ENCODE measurements around the gene IFITM10. TPM values are rescaled to one million over a fixed set of nuclear protein-coding genes. Genes with fewer than 3 reads are reported as not detected.

IFITM10 gene
- total RNA-seq, 2 donors from 2014 or later, result 0.17 to 0.42 TPM

- Mint-ChIP-seq H3K9me3 (peaks cover 4% of the 10 kb centered on the region), H3K4me1 (peaks cover 8% of the 10 kb centered on the region), H3K36me3 (ENCODE audit: low read depth) (no peaks in the 10 kb centered on the region), H3K27ac (no peak overlapping the region), H3K27me3 (peaks cover 7% of the 10 kb centered on the region), H3K4me3 (no peak overlapping the region)
- ATAC-seq (replicated peaks), result no peak
Measured at GRCh38 chr11:1744891-1745700, 5.3 kb downstream of the IFITM10 start.

- Mint-ChIP-seq H3K9me3 (peaks cover 4% of the 10 kb centered on the region), H3K4me3 (no peak overlapping the region), H3K27me3 (peaks cover under 1% of the 10 kb centered on the region), H3K36me3 (ENCODE audit: low read depth) (no peaks in the 10 kb centered on the region), H3K27ac (no peak overlapping the region), H3K4me1 (peaks cover 4% of the 10 kb centered on the region)
- no peak for ATAC-seq (replicated peaks)
Measured at GRCh38 chr11:1744137-1744886, 6.1 kb downstream of the IFITM10 start.

- Mint-ChIP-seq H3K4me1 (peaks cover 4% of the 10 kb centered on the region), H3K36me3 (ENCODE audit: low read depth) (no peaks in the 10 kb centered on the region), H3K27me3 (peaks cover 4% of the 10 kb centered on the region)
Measured at GRCh38 chr11:1743585-1744136, 6.7 kb downstream of the IFITM10 start.

GRCh38 chr11:1742869-1743584 is 7.4 kb downstream of the IFITM10 start:
- peaks cover 4% of the 10 kb centered on the region for H3K9me3 Mint-ChIP-seq
- H3K4me1 Mint-ChIP-seq, result peaks cover 4% of the 10 kb centered on the region
- H3K36me3 Mint-ChIP-seq (ENCODE audit: low read depth), result no peaks in the 10 kb centered on the region
- no peak overlapping the region for H3K27ac Mint-ChIP-seq
- H3K4me3 Mint-ChIP-seq, result no peak overlapping the region
- no peak for ATAC-seq (replicated peaks)
- H3K27me3 Mint-ChIP-seq, result peaks cover 4% of the 10 kb centered on the region

More at GRCh38 chr11:1743585-1744136, 6.7 kb downstream of the IFITM10 start:
- Mint-ChIP-seq H3K27ac (no peak overlapping the region), H3K4me3 (no peak overlapping the region), H3K9me3 (peaks cover 4% of the 10 kb centered on the region)
- no peak for ATAC-seq (replicated peaks)

- Mint-ChIP-seq H3K9me3 (peaks cover 4% of the 10 kb centered on the region), H3K36me3 (ENCODE audit: low read depth) (no peaks in the 10 kb centered on the region), H3K4me1 (peaks cover 4% of the 10 kb centered on the region), H3K4me3 (no peak overlapping the region), H3K27me3 (peaks cover 4% of the 10 kb centered on the region), H3K27ac (no peak overlapping the region)
- peak; percentile 61 for ATAC-seq (replicated peaks)
Measured at GRCh38 chr11:1742371-1742770, 8.0 kb downstream of the IFITM10 start.

- ATAC-seq (replicated peaks), result no peak
- H3K36me3 Mint-ChIP-seq (ENCODE audit: low read depth), result no peaks in the 10 kb centered on the region
- peaks cover 4% of the 10 kb centered on the region for H3K9me3 Mint-ChIP-seq
- peaks cover 5% of the 10 kb centered on the region for H3K27me3 Mint-ChIP-seq
- no peak overlapping the region for H3K4me3 Mint-ChIP-seq
- H3K27ac Mint-ChIP-seq, result no peak overlapping the region
- peaks cover 4% of the 10 kb centered on the region for H3K4me1 Mint-ChIP-seq
Measured at GRCh38 chr11:1741741-1742140, 8.7 kb downstream of the IFITM10 start.

GRCh38 chr11:1740786-1741530 is 9.4 kb downstream of the IFITM10 start:
- Mint-ChIP-seq H3K27me3 (peaks cover 12% of the 10 kb centered on the region), H3K4me3 (no peak overlapping the region), H3K9me3 (peaks cover under 1% of the 10 kb centered on the region), H3K36me3 (ENCODE audit: low read depth) (no peaks in the 10 kb centered on the region), H3K4me1 (peaks cover 4% of the 10 kb centered on the region), H3K27ac (no peak overlapping the region)
- no peak for ATAC-seq (replicated peaks)

GRCh38 chr11:1739576-1739975 is 10.8 kb downstream of the IFITM10 start:
- no peak overlapping the region for H3K27ac Mint-ChIP-seq
- H3K9me3 Mint-ChIP-seq, result no peaks in the 10 kb centered on the region
- ATAC-seq (replicated peaks), result no peak
- H3K4me1 Mint-ChIP-seq, result no peaks in the 10 kb centered on the region
- no peak overlapping the region for H3K4me3 Mint-ChIP-seq
- H3K36me3 Mint-ChIP-seq (ENCODE audit: low read depth), result no peaks in the 10 kb centered on the region
- peaks cover 19% of the 10 kb centered on the region for H3K27me3 Mint-ChIP-seq

- H3K4me1 Mint-ChIP-seq, result peaks cover 6% of the 10 kb centered on the region
- ATAC-seq (replicated peaks), result no peak
- no peak overlapping the region for H3K4me3 Mint-ChIP-seq
- no peaks in the 10 kb centered on the region for H3K9me3 Mint-ChIP-seq
- H3K27ac Mint-ChIP-seq, result no peak overlapping the region
- peaks cover 27% of the 10 kb centered on the region for H3K27me3 Mint-ChIP-seq
- H3K36me3 Mint-ChIP-seq (ENCODE audit: low read depth), result no peaks in the 10 kb centered on the region
Measured at GRCh38 chr11:1738380-1738779, 12.0 kb downstream of the IFITM10 start.

GRCh38 chr11:1737080-1737757 is 13.2 kb downstream of the IFITM10 start:
- Mint-ChIP-seq H3K27me3 (peaks cover 29% of the 10 kb centered on the region), H3K4me3 (no peak overlapping the region), H3K9me3 (no peaks in the 10 kb centered on the region), H3K27ac (no peak overlapping the region), H3K36me3 (ENCODE audit: low read depth) (no peaks in the 10 kb centered on the region), H3K4me1 (peaks cover 6% of the 10 kb centered on the region)
- ATAC-seq (replicated peaks), result no peak

- Mint-ChIP-seq H3K36me3 (ENCODE audit: low read depth) (no peaks in the 10 kb centered on the region), H3K27ac (no peak overlapping the region), H3K4me3 (no peak overlapping the region), H3K4me1 (peaks cover 6% of the 10 kb centered on the region), H3K9me3 (no peaks in the 10 kb centered on the region), H3K27me3 (peaks cover 36% of the 10 kb centered on the region)
- ATAC-seq (replicated peaks), result no peak
Measured at GRCh38 chr11:1736447-1736992, 13.9 kb downstream of the IFITM10 start.

GRCh38 chr11:1735271-1735670 is 15.1 kb downstream of the IFITM10 start:
- Mint-ChIP-seq H3K9me3 (no peaks in the 10 kb centered on the region), H3K36me3 (ENCODE audit: low read depth) (no peaks in the 10 kb centered on the region), H3K27me3 (peaks cover 43% of the 10 kb centered on the region), H3K4me1 (peaks cover 6% of the 10 kb centered on the region), H3K27ac (no peak overlapping the region), H3K4me3 (no peak overlapping the region)
- no peak for ATAC-seq (replicated peaks)

GRCh38 chr11:1734641-1735081 is 15.7 kb downstream of the IFITM10 start:
- H3K9me3 Mint-ChIP-seq, result no peaks in the 10 kb centered on the region
- H3K4me3 Mint-ChIP-seq, result no peak overlapping the region
- ATAC-seq (replicated peaks), result no peak
- H3K27me3 Mint-ChIP-seq, result peaks cover 45% of the 10 kb centered on the region
- H3K4me1 Mint-ChIP-seq, result peaks cover 6% of the 10 kb centered on the region
- no peak overlapping the region for H3K27ac Mint-ChIP-seq
- no peaks in the 10 kb centered on the region for H3K36me3 Mint-ChIP-seq (ENCODE audit: low read depth)
